Transverse colon (tissue), 4 donors: Measurements from ENCODE around the gene ARX. TPM values are rescaled to one million over a fixed set of nuclear protein-coding genes. Genes with fewer than 3 reads are reported as not detected.

Experiments
- DNase-seq: peaks from one replicate; pipeline ENCODE4 v3.0.0-alpha.2; 2019
- H3K27ac ChIP-seq, 4 donors: fragments of 200-600 bp; sonication (generic); 2 replicates each; pipeline ENCODE4 v1.5.1; 2016 to 2018; ENCODE audit warnings: inconsistent platforms in 4 of 4
- H3K27me3 ChIP-seq: fragments of 200-600 bp; sonication (generic); 2 replicates; pipeline ENCODE4 v1.5.1; 2017; ENCODE audit warnings: inconsistent platforms
- H3K36me3 ChIP-seq, 4 donors: fragments of 200-600 bp; sonication (generic); 2 replicates each; pipeline ENCODE4 v1.5.1; 2017 to 2019; ENCODE audit warnings: inconsistent platforms in 4 of 4
- H3K4me1 ChIP-seq, 4 donors: fragments of 200-600 bp; sonication (generic); 2 replicates each; pipeline ENCODE4 v1.5.1; 2017 to 2020; ENCODE audit warnings: inconsistent platforms in 4 of 4
- H3K4me3 ChIP-seq, 4 donors: fragments of 200-600 bp; sonication (generic); 1 replicate in 1 of 4; 2 replicates in 3 of 4; pipeline versions ENCODE4 v1.5.1 to v1.6.1; 2017 to 2019; ENCODE audit warnings: inconsistent platforms in 4 of 4
- H3K9me3 ChIP-seq, 2 donors: fragments of 200-600 bp; sonication (generic); 2 replicates each; pipeline ENCODE4 v1.5.1; 2017 to 2019; ENCODE audit warnings: inconsistent platforms in 2 of 2
- CTCF ChIP-seq, 5 experiments: fragments of 200-600 bp in 3 of 5; fragments of 450-650 bp in 2 of 5; sonication (generic) in 3 of 5; IDR thresholded peaks; 1 replicate in 2 of 5; 2 replicates in 3 of 5; pipeline ENCODE4 v1.5.1; 2016 to 2017; ENCODE audit warnings: antibody characterized with exemption in 5 of 5, inconsistent platforms in 3 of 5, mild to moderate bottlenecking in 2 of 5, moderate library complexity in 1 of 5
- EP300 ChIP-seq: sonication (generic); formaldehyde crosslinking; IDR thresholded peaks from one replicate; pipeline ENCODE4 v1.6.1; 2017; ENCODE audit warnings: antibody characterized with exemption, low read depth
- POLR2A ChIP-seq: fragments of 450-650 bp; IDR thresholded peaks from one replicate; pipeline ENCODE4 v1.6.1; 2016; ENCODE audit warnings: antibody characterized with exemption, mild to moderate bottlenecking, moderate library complexity
- POLR2AphosphoS5 ChIP-seq, 3 donors: sonication (generic); formaldehyde crosslinking; IDR thresholded peaks; one replicate each; pipeline ENCODE4 v1.6.1; 2016; ENCODE audit warnings: antibody characterized with exemption in 3 of 3
- WGBS, 2 donors: methylation state at CpG; one replicate each; pipeline ENCODE4 v1.1.5; 2018; ENCODE audit warnings: low coverage in 1 of 2; 5-methylcytosine and 5-hydroxymethylcytosine counted together
- in situ Hi-C, 4 donors: fragments of 200-750 bp; cut with MboI; loops; one replicate each; pipeline versions ENCODE4 v1.15.0 to v1.15.1; 2017; ENCODE audit warnings: low sequenced_read_pairs in 3 of 4, low pct_ligation_motif_present in 1 of 4, low pct_unique_long_range_greater_than_20kb in 1 of 4
- intact Hi-C: fragments of 100-400 bp; cut with DNase I; formaldehyde crosslinking; loops from one replicate; pipeline ENCODE4 v1.15.1; 2023; ENCODE audit warnings: low total_unique reads
- total RNA-seq, 4 donors: library from RNA; depleted of rRNA; stranded (reverse); fragments of >200 nt; gene quantifications; one replicate each; pipeline ENCODE4 v1.1.0, GENCODE V29; 2016

ARX gene
- total RNA-seq, 4 donors from 2014 or later = not detected

- WGBS, 2 donors = 41% methylated on average over 1 of the region's 1 CpG; no CpG with 5 or more reads in 1 of the 2 donors
- Histone ChIP-seq H3K4me1 (peaks cover 3 to 11% (median 5%) of the 10 kb centered on the region in 4 donors), H3K27ac (no peak overlapping the region), H3K4me3 (no peak overlapping the region), H3K27me3 (peaks cover 57% of the 10 kb centered on the region), H3K9me3 (no peaks in the 10 kb centered on the region), H3K36me3 (no peaks in the 10 kb centered on the region)
- DNase-seq = no peak
- intact Hi-C loops (no loop called here), in situ Hi-C loops (no loop called here)
- no peak for TF ChIP-seq POLR2A
- no peak for TF ChIP-seq EP300
- TF ChIP-seq POLR2AphosphoS5 (IDR thresholded peaks at IDR 0.05) = no peak
- TF ChIP-seq CTCF (IDR thresholded peaks at IDR 0.05) = no peak
Observed at GRCh38 chrX:25023908-25024307, 8.1 kb upstream of the ARX start.

GRCh38 chrX:25022499-25023325 is 6.9 kb upstream of the ARX start:
- no peak overlapping the region for H3K27ac ChIP-seq
- 44 to 57% methylated on average over 2 to 58 of the region's 59 CpGs for WGBS, 2 donors
- H3K9me3 ChIP-seq = no peaks in the 10 kb centered on the region
- peaks cover 69% of the 10 kb centered on the region for H3K27me3 ChIP-seq
- no peak for TF ChIP-seq POLR2A
- intact Hi-C loops (no loop called here), in situ Hi-C loops (no loop called here)
- DNase-seq = no peak
- peaks cover 3 to 13% (median 5%) of the 10 kb centered on the region in 4 donors for H3K4me1 ChIP-seq
- H3K36me3 ChIP-seq = no peaks in the 10 kb centered on the region
- no peak overlapping the region for H3K4me3 ChIP-seq

- in situ Hi-C loops = no loop called here
- peak overlapping the region in 1 of 4 donors; percentile 7 for H3K4me3 ChIP-seq
- H3K36me3 ChIP-seq = no peaks in the 10 kb centered on the region
- H3K27me3 ChIP-seq = peaks cover 86% of the 10 kb centered on the region
- 30% methylated on average over 29 of the region's 35 CpGs; no CpG with 5 or more reads in 1 of the 2 donors for WGBS, 2 donors
- peaks cover 3 to 17% (median 6%) of the 10 kb centered on the region in 4 donors for H3K4me1 ChIP-seq
- TF ChIP-seq CTCF (IDR thresholded peaks at IDR 0.05) = peak in 4 of 5 experiments; percentile 37 to 52 (median 42)
- no peak for TF ChIP-seq POLR2A
- intact Hi-C loops = no loop called here
- DNase-seq = no peak
- no peaks in the 10 kb centered on the region for H3K9me3 ChIP-seq
- H3K27ac ChIP-seq = no peak overlapping the region
Observed at GRCh38 chrX:25020905-25021449, 5.2 kb upstream of the ARX start.

GRCh38 chrX:25020391-25020904 is 4.7 kb upstream of the ARX start:
- H3K4me3 ChIP-seq = peak overlapping the region in 1 of 4 donors; percentile 7
- peaks cover 3 to 22% (median 7%) of the 10 kb centered on the region in 4 donors for H3K4me1 ChIP-seq
- H3K36me3 ChIP-seq = no peaks in the 10 kb centered on the region
- in situ Hi-C loops (no loop called here), intact Hi-C loops (no loop called here)
- no peak for DNase-seq
- no peaks in the 10 kb centered on the region for H3K9me3 ChIP-seq
- TF ChIP-seq POLR2A (no peak), CTCF (IDR thresholded peaks at IDR 0.05) (no peak), POLR2AphosphoS5 (IDR thresholded peaks at IDR 0.05) (no peak), EP300 (no peak)
- peaks cover 89% of the 10 kb centered on the region for H3K27me3 ChIP-seq
- H3K27ac ChIP-seq = no peak overlapping the region
- WGBS, 2 donors = 32% methylated on average over 21 of the region's 27 CpGs; no CpG with 5 or more reads in 1 of the 2 donors
